Heart left ventricle (tissue), 16 donors: ENCODE results near the gene KCTD11. TPM values are rescaled to one million over a fixed set of nuclear protein-coding genes. Genes with fewer than 3 reads are reported as not detected.
A peak's percentile ranks its signal among the peaks of the same experiment; 100 is the strongest.

Source experiments
- ATAC-seq, 4 donors: fragments of 200-7000 bp; cut with Tn5 transposase; one replicate each; pipeline ENCODE4 v1.9.1; 2020 to 2022; ENCODE audit warnings: moderate library complexity in 4 of 4, mild to moderate bottlenecking in 3 of 4, moderate number of reproducible peaks in 1 of 4
- DNase-seq, 5 donors: peaks; one replicate each; pipeline ENCODE4 v3.0.0-alpha.2; 2020
- H3K27ac ChIP-seq, 12 donors: fragments of 200-600 bp; sonication (generic) in 4 of 12; one replicate each; pipeline versions ENCODE4 v1.5.0 to v1.8.0; 2016 to 2022; ENCODE audit warnings: mild to moderate bottlenecking in 2 of 12
- H3K27me3 ChIP-seq, 9 donors: fragments of 200-600 bp; sonication (generic) in 2 of 9; one replicate each; pipeline versions ENCODE4 v1.5.1 to v1.8.0; 2016 to 2022; ENCODE audit warnings: mild to moderate bottlenecking in 3 of 9
- H3K36me3 ChIP-seq, 9 donors: fragments of 200-600 bp; sonication (generic) in 2 of 9; one replicate each; pipeline versions ENCODE4 v1.5.0 to v1.8.0; 2018 to 2022; ENCODE audit warnings: mild to moderate bottlenecking in 2 of 9
- H3K4me1 ChIP-seq, 12 donors: fragments of 200-600 bp; sonication (generic) in 4 of 12; one replicate each; pipeline versions ENCODE4 v1.5.0 to v1.8.0; 2016 to 2022; ENCODE audit warnings: mild to moderate bottlenecking in 3 of 12
- H3K4me3 ChIP-seq, 12 donors: fragments of 200-600 bp; sonication (generic) in 4 of 12; one replicate each; pipeline versions ENCODE4 v1.5.0 to v1.8.0; 2017 to 2022; ENCODE audit warnings: mild to moderate bottlenecking in 9 of 12, moderate library complexity in 4 of 12
- H3K9me3 ChIP-seq, 12 donors: fragments of 200-600 bp; sonication (generic) in 4 of 12; one replicate each; pipeline versions ENCODE4 v1.5.0 to v1.8.0; 2016 to 2022; ENCODE audit warnings: mild to moderate bottlenecking in 1 of 12
- POLR2A ChIP-seq, 2 donors: fragments of 450-650 bp; IDR thresholded peaks; one replicate each; pipeline ENCODE4 v1.6.1; 2017; ENCODE audit warnings: antibody characterized with exemption in 2 of 2, mild to moderate bottlenecking in 2 of 2, moderate library complexity in 2 of 2
- WGBS, 4 donors: extraction: QIAGEN DNeasy Blood & Tissue Kit in 2 of 4; methylation state at CpG; one replicate each; pipeline versions ENCODE4 v1.1.5 to v1.1.7; 2013 to 2018; 5-methylcytosine and 5-hydroxymethylcytosine counted together
- intact Hi-C, 10 donors: fragments of 100-400 bp; cut with DNase I; formaldehyde crosslinking; loops; one replicate each; pipeline versions ENCODE4 v1.11.1 to v1.14.2; 2022
- polyA plus RNA-seq, 2 donors: library from polyadenylated mRNA; stranded (reverse); fragments of 200-250 nt; gene quantifications; one replicate each; pipeline ENCODE4 v1.2.3, GENCODE V29; 2013
- total RNA-seq, 9 donors: library from RNA; depleted of rRNA in 2 of 9; stranded (reverse); fragments of >200 nt in 2 of 9; fragmentation: NEBNext Ultra II Directional in 3 of 9; extraction: Animal tissue kit (Norgen Biotek cat#: 25700) in 3 of 9; gene quantifications; one replicate each; pipeline versions ENCODE4 v1.1.0 to v1.2.4, GENCODE V29; 2016 to 2023
- TF ChIP-seq, protein P1 (sequence below), 12 donors: fragments of 200-600 bp; sonication (generic) in 4 of 12; IDR thresholded peaks; one replicate each; pipeline versions ENCODE4 v1.5.0 to v1.8.0; 2018 to 2022; ENCODE audit warnings: antibody characterized with exemption in 12 of 12, mild to moderate bottlenecking in 5 of 12
- donor health status: ischemic (EF 13 %, LVEDD 7.1; RV severe dilation, severe dysfunction).
- donor health status: healthy with polysubstance abuse.
- donor health status: DM: no; HTN: yes; CAD: no.
- donor health status: DM: no; HTN: no; CAD: no.
- donor health status: ischemic (EF 25% LVEDD 6.9; RV normal size, moderate dysfunction).
- donor health status: ischemic (EF 25% LVEDD 5.7; RV mildly dilated, moderate dysfunction).
- donor health status: healthy.
- donor health status: DM: yes; HTN: yes; CAD: no.
- donor health status: ischemic (EF 35%, LVEDD 5.7; RV mildly dilated, moderate dysfunction).
- donor health status: nonischemic (EF 11% LVEDD 7.7; RV severe dilation, severe dysfunction).
- donor health status: DM: yes; HTN: yes; CAD: no.
- donor health status: PGD.
- donor health status: ischemic (EF 29% LVEDD 5.4; RV normal size, mild dysfunction).
- donor health status: nonischemic (EF 23%, LVEDD 6.1; RV moderate dilation, normal function).

Gene KCTD11
- total and polyA plus RNA-seq, 11 donors = 3.4 to 9.6 (median 6.4) TPM

- ATAC-seq (no peak), DNase-seq (peak in 2 of 5 donors; percentile 28 to 31)
- 86 to 89% (median 88%) methylated on average over 22 to 37 of the region's 37 CpGs for WGBS, 4 donors
- H3K27me3 ChIP-seq = no peaks in the 10 kb centered on the region
- peaks cover 0 to 4% (median 0%) of the 10 kb centered on the region in 9 donors for H3K36me3 ChIP-seq
- H3K4me3 ChIP-seq = peak overlapping the region in 11 of 12 donors; percentile 68 to 98 (median 89)
- peaks cover 0 to 67% (median 38%) of the 10 kb centered on the region in 12 donors for H3K4me1 ChIP-seq
- no peak for TF ChIP-seq POLR2A (IDR thresholded peaks at IDR 0.05)
- TF ChIP-seq, protein P1, sequence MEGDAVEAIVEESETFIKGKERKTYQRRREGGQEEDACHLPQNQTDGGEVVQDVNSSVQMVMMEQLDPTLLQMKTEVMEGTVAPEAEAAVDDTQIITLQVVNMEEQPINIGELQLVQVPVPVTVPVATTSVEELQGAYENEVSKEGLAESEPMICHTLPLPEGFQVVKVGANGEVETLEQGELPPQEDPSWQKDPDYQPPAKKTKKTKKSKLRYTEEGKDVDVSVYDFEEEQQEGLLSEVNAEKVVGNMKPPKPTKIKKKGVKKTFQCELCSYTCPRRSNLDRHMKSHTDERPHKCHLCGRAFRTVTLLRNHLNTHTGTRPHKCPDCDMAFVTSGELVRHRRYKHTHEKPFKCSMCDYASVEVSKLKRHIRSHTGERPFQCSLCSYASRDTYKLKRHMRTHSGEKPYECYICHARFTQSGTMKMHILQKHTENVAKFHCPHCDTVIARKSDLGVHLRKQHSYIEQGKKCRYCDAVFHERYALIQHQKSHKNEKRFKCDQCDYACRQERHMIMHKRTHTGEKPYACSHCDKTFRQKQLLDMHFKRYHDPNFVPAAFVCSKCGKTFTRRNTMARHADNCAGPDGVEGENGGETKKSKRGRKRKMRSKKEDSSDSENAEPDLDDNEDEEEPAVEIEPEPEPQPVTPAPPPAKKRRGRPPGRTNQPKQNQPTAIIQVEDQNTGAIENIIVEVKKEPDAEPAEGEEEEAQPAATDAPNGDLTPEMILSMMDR (IDR thresholded peaks at IDR 0.05) = no peak
- intact Hi-C loops = loop anchor here in 9 of 10 donors (2.0 to 10.0 kb wide), 18 partner anchors 42 to 332 kb away; partner anchors contain the start of genes POLR2A (in 4 of the 9), MPDU1 (in 3 of the 9), SENP3 (in 3 of the 9) and SLC35G6 (in 3 of the 9)
- H3K27ac ChIP-seq = peak overlapping the region in 10 of 12 donors; percentile 95 to 100 (median 98)
- H3K9me3 ChIP-seq = no peaks in the 10 kb centered on the region
Measured at GRCh38 chr17:7352910-7353635, 1.1 kb downstream of the KCTD11 start.

GRCh38 chr17:7354262-7354843, 2.4 kb downstream of the KCTD11 start:
- TF ChIP-seq, protein P1 (IDR thresholded peaks at IDR 0.05) = no peak
- TF ChIP-seq POLR2A (IDR thresholded peaks at IDR 0.05) = no peak
- WGBS, 4 donors = 80 to 90% (median 83%) methylated on average over 7 to 9 of the region's 9 CpGs
- H3K9me3 ChIP-seq = no peaks in the 10 kb centered on the region
- peaks cover 0 to 60% (median 35%) of the 10 kb centered on the region in 12 donors for H3K4me1 ChIP-seq
- DNase-seq = no peak
- no peak for ATAC-seq
- peak overlapping the region in 3 of 12 donors; percentile 34 to 47 (median 37) for H3K27ac ChIP-seq
- intact Hi-C loops = loop anchor here in 9 of 10 donors (2.0 to 10.0 kb wide), 16 partner anchors 48 to 330 kb away; partner anchors contain the start of genes MPDU1 (in 3 of the 9), POLR2A (in 3 of the 9), SENP3 (in 3 of the 9) and SLC35G6 (in 3 of the 9)
- H3K36me3 ChIP-seq = no peaks in the 10 kb centered on the region
- H3K27me3 ChIP-seq = no peaks in the 10 kb centered on the region
- H3K4me3 ChIP-seq = no peak overlapping the region

DNA sequence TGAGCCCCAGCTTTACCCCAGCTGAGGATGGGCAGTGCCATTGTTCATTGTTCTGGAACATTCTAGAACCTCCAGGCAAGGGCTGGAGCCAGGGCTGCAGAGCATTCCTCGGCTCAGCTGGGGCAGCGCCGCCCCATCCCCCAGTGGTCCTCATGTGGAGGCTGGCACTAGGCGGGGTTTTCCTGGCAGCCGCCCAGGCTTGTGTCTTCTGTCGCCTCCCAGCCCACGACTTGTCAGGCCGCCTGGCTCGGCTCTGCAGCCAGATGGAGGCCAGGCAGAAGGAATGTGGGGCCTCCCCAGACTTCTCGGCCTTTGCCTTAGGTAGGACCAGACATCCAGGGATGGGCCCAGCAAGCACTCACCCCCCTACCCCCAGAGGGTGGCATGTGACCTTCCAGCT, 3.1 kb downstream of the KCTD11 start, which contains the start of gene TMEM95:
TMEM95 (plus strand) TSS at position 104 of the 400 bp plus-strand sequence; CDS start at position 153, 49 bp downstream.
- H3K4me3 ChIP-seq = no peak within 1 kb of the TSS
- WGBS, 4 donors = 20 to 51% (median 44%) methylated on average over 1 to 10 of the region's 10 CpGs
- ATAC-seq = peak in 2 of 4 donors; percentile 14 to 28
- no peaks in the 10 kb centered on the region for H3K9me3 ChIP-seq
- no peaks in the 10 kb centered on the region for H3K27me3 ChIP-seq
- peak in 4 of 5 donors; percentile 63 to 79 (median 69) for DNase-seq
- peaks cover 0 to 53% (median 29%) of the 10 kb centered on the region in 12 donors for H3K4me1 ChIP-seq
- peak within 1 kb of the TSS in 5 of 12 donors; percentile 11 to 47 (median 37) for H3K27ac ChIP-seq
- no peak for TF ChIP-seq POLR2A (IDR thresholded peaks at IDR 0.05)
- TF ChIP-seq, protein P1 (IDR thresholded peaks at IDR 0.05) = no peak
- intact Hi-C loops = loop anchor here (2.0 to 10.0 kb wide), 13 partner anchors 37 to 330 kb away; partner anchors contain the start of genes FGF11 (in 5 of the 10), TMEM102 (in 5 of the 10), PLSCR3 (in 4 of the 10) and MPDU1 (in 2 of the 10)
- no peaks in the 10 kb centered on the region for H3K36me3 ChIP-seq
